Neuronal stem cell (in vitro differentiated cells): ENCODE measurements around the gene FAM53A.

Experiments used
- DNase-seq: peaks from one replicate; pipeline ENCODE4 v3.0.0-alpha.2; 2013; ENCODE audit warnings: low spot score
- H2AFZ ChIP-seq: one replicate; pipeline ENCODE4 v1.6.1; 2013; ENCODE audit warnings: mild to moderate bottlenecking, low read length, inconsistent platforms
- H2AK5ac ChIP-seq: 2 replicates; pipeline ENCODE4 v1.6.1; 2013; ENCODE audit warnings: low read depth, mild to moderate bottlenecking, inconsistent platforms, low read length, moderate library complexity, mixed read lengths
- H2BK120ac ChIP-seq: 2 replicates; pipeline ENCODE4 v1.6.1; 2013; ENCODE audit warnings: low read depth, mild to moderate bottlenecking, inconsistent platforms, low read length, moderate library complexity, mixed read lengths
- H2BK12ac ChIP-seq: one replicate; pipeline ENCODE4 v1.6.1; 2013; ENCODE audit warnings: low read length, inconsistent platforms
- H2BK15ac ChIP-seq: 2 replicates; pipeline ENCODE4 v1.6.1; 2013; ENCODE audit warnings: mild to moderate bottlenecking, low read length, inconsistent platforms, mixed read lengths
- H2BK5ac ChIP-seq: one replicate; pipeline ENCODE4 v1.6.1; 2013; ENCODE audit warnings: inconsistent platforms, mild to moderate bottlenecking, low read length, moderate library complexity
- H3K14ac ChIP-seq: one replicate; pipeline ENCODE4 v1.6.1; 2013; ENCODE audit warnings: low read length, inconsistent platforms
- H3K18ac ChIP-seq: 2 replicates; pipeline ENCODE4 v1.6.1; 2013; ENCODE audit warnings: low read length, inconsistent platforms
- H3K23ac ChIP-seq: 2 replicates; pipeline ENCODE4 v1.6.1; 2013; ENCODE audit warnings: low read depth, mild to moderate bottlenecking, mixed read lengths, low read length, inconsistent platforms; ENCODE audit not compliant: poor library complexity
- H3K27ac ChIP-seq: replicated peaks from 3 replicates; pipeline ENCODE4 v1.5.1; 2013; ENCODE audit warnings: low read length, inconsistent platforms
- H3K27me3 ChIP-seq, 3 experiments: 2 replicates each; pipeline ENCODE4 v1.6.1; 2013; ENCODE audit warnings: low read length in 3 of 3, mild to moderate bottlenecking in 2 of 3, inconsistent platforms in 1 of 3, low read depth in 1 of 3, mixed read lengths in 1 of 3, moderate library complexity in 1 of 3; ENCODE audit not compliant: control insufficient read depth in 3 of 3, insufficient read depth in 3 of 3
- H3K36me3 ChIP-seq, 2 donors: replicated peaks in 1 of 2; 2 replicates each; pipeline ENCODE4 v1.6.1; 2013; ENCODE audit warnings: low read length in 2 of 2; ENCODE audit not compliant: control insufficient read depth in 2 of 2, insufficient read depth in 2 of 2
- H3K4ac ChIP-seq: 2 replicates; pipeline ENCODE4 v1.6.1; 2013; ENCODE audit warnings: inconsistent platforms, mild to moderate bottlenecking, low read length, moderate library complexity
- H3K4me1 ChIP-seq, 2 donors: 1 replicate in 1 of 2; 2 replicates in 1 of 2; pipeline ENCODE4 v1.6.1; 2013; ENCODE audit warnings: low read length in 2 of 2, low read depth in 1 of 2; ENCODE audit not compliant: control insufficient read depth in 2 of 2, insufficient read depth in 1 of 2
- H3K4me2 ChIP-seq: one replicate; pipeline ENCODE4 v1.6.1; 2013; ENCODE audit warnings: mild to moderate bottlenecking, low read length, inconsistent platforms; ENCODE audit not compliant: insufficient read depth, poor library complexity, severe bottlenecking
- H3K4me3 ChIP-seq, 2 donors: 2 replicates each; pipeline ENCODE4 v1.5.1; 2013; ENCODE audit warnings: low read length in 2 of 2, mild to moderate bottlenecking in 2 of 2, inconsistent platforms in 1 of 2, moderate library complexity in 1 of 2
- H3K79me1 ChIP-seq: one replicate; pipeline ENCODE4 v1.6.1; 2013; ENCODE audit warnings: low read depth, mild to moderate bottlenecking, inconsistent platforms, low read length, moderate library complexity
- H3K9ac ChIP-seq: one replicate; pipeline ENCODE4 v1.6.1; 2013; ENCODE audit warnings: mild to moderate bottlenecking, low read depth, low read length, inconsistent platforms; ENCODE audit not compliant: poor library complexity
- H3K9me3 ChIP-seq, 2 donors: replicated peaks in 1 of 2; 2 replicates each; pipeline versions ENCODE3 to v1.6.1; 2013; ENCODE audit warnings: low read length in 2 of 2, mild to moderate bottlenecking in 2 of 2, inconsistent platforms in 1 of 2, low read depth in 1 of 2, mixed read lengths in 1 of 2, moderate library complexity in 1 of 2; ENCODE audit not compliant: control insufficient read depth in 2 of 2, insufficient read depth in 1 of 2
- H4K8ac ChIP-seq: one replicate; pipeline ENCODE4 v1.6.1; 2013; ENCODE audit warnings: low read depth, mild to moderate bottlenecking, inconsistent platforms, low read length, moderate library complexity
- H4K91ac ChIP-seq: one replicate; pipeline ENCODE4 v1.6.1; 2013; ENCODE audit warnings: low read length, low read depth, mild to moderate bottlenecking, inconsistent platforms; ENCODE audit not compliant: poor library complexity
- WGBS, 2 donors: extraction: QIAGEN DNeasy Blood & Tissue Kit; methylation state at CpG; one replicate each; pipeline ENCODE4 v1.1.7; 2013; ENCODE audit warnings: missing lambda C conversion rate in 2 of 2, mixed read lengths in 1 of 2; ENCODE audit not compliant: insufficient read length in 2 of 2, insufficient replicate concordance in 1 of 2; ENCODE audit errors: extremely low coverage in 2 of 2; 5-methylcytosine and 5-hydroxymethylcytosine counted together

FAM53A gene

GRCh38 chr4:1683261-1683735 lies 815 bp downstream of the FAM53A start:
- Histone ChIP-seq H3K4me2 (peak overlapping the region; percentile 85), H3K36me3 (no peaks in the 10 kb centered on the region), H3K9ac (no peak overlapping the region), H3K4ac (no peak overlapping the region), H2AFZ (peak overlapping the region; percentile 94), H3K4me3 (peak overlapping the region; percentile 46 to 79), H2BK12ac (no peak overlapping the region), H3K18ac (peak overlapping the region; percentile 93), H3K79me1 (peaks cover 3% of the 10 kb centered on the region), H3K27me3 (peaks cover 0 to 17% (median 14%) of the 10 kb centered on the region in 3 experiments), H2AK5ac (no peak overlapping the region), H3K9me3 (peaks cover 1 to 3% of the 10 kb centered on the region in 2 donors), H3K14ac (no peak overlapping the region), H4K8ac (no peak overlapping the region), H3K23ac (peak overlapping the region; percentile 94), H2BK120ac (no peak overlapping the region), H4K91ac (no peak overlapping the region), H3K4me1 (peaks cover 0 to 2% of the 10 kb centered on the region in 2 donors), H2BK5ac (no peak overlapping the region), H3K27ac (no peak overlapping the region), H2BK15ac (no peak overlapping the region)
- no CpG with 5 or more reads among the region's 13 CpGs for WGBS, 2 donors
- no peak for DNase-seq

DNA sequence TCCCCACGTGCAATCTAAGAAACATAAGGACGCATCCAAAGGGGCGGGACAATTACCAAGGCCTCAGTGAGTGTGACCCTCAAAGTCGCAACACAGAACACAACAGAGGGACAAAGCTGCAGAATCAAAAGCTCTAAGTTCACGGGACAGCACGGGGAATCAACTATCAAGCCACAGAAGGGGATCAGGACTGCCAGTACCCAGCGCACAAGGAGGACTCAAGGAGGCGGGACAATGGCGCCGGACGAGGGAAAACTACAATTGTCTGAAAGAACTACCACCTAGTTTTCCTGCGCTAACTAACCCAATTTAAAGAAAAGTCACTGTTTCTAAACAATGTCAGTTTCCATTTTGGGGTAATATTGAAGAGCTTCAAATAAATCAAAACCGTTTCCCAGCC lies 1.3 kb downstream of the FAM53A start:
- no peak overlapping the region for H3K9ac ChIP-seq
- no peak overlapping the region for H2BK15ac ChIP-seq
- H3K18ac ChIP-seq: no peak overlapping the region
- H3K4ac ChIP-seq: no peak overlapping the region
- H2BK120ac ChIP-seq: no peak overlapping the region
- no peak overlapping the region for H3K4me2 ChIP-seq
- peaks cover 1 to 3% of the 10 kb centered on the region in 2 donors for H3K9me3 ChIP-seq
- peaks cover 3% of the 10 kb centered on the region for H3K79me1 ChIP-seq
- no peak overlapping the region for H4K91ac ChIP-seq
- no peak overlapping the region for H3K27ac ChIP-seq
- no peak overlapping the region for H3K14ac ChIP-seq
- no peak overlapping the region for H2AK5ac ChIP-seq
- H2BK12ac ChIP-seq: no peak overlapping the region
- peaks cover 0 to 17% (median 14%) of the 10 kb centered on the region in 3 experiments for H3K27me3 ChIP-seq
- DNase-seq: no peak
- no peak overlapping the region for H4K8ac ChIP-seq
- peaks cover 0 to 2% of the 10 kb centered on the region in 2 donors for H3K4me1 ChIP-seq
- no peak overlapping the region for H3K23ac ChIP-seq
- WGBS, 2 donors: no CpG with 5 or more reads among the region's 13 CpGs
- H2BK5ac ChIP-seq: no peak overlapping the region
- no peaks in the 10 kb centered on the region for H3K36me3 ChIP-seq
- no peak overlapping the region for H3K4me3 ChIP-seq
- H2AFZ ChIP-seq: no peak overlapping the region

- no peak overlapping the region for H3K4me3 ChIP-seq
- no peak overlapping the region for H3K23ac ChIP-seq
- H3K18ac ChIP-seq: no peak overlapping the region
- no peak overlapping the region for H2BK5ac ChIP-seq
- peaks cover 0 to 33% (median 6%) of the 10 kb centered on the region in 3 experiments for H3K27me3 ChIP-seq
- no peaks in the 10 kb centered on the region for H3K36me3 ChIP-seq
- no peak overlapping the region for H4K8ac ChIP-seq
- no peak overlapping the region for H2BK12ac ChIP-seq
- H2BK120ac ChIP-seq: no peak overlapping the region
- H3K27ac ChIP-seq: no peak overlapping the region
- H2AFZ ChIP-seq: no peak overlapping the region
- H3K14ac ChIP-seq: no peak overlapping the region
- H3K9me3 ChIP-seq: peaks cover 0 to 3% of the 10 kb centered on the region in 2 donors
- no peak overlapping the region for H4K91ac ChIP-seq
- no peak for DNase-seq
- WGBS, 2 donors: no CpG with 5 or more reads among the region's 5 CpGs
- no peak overlapping the region for H3K4ac ChIP-seq
- peaks cover 6% of the 10 kb centered on the region for H3K79me1 ChIP-seq
- H3K9ac ChIP-seq: no peak overlapping the region
- no peak overlapping the region for H2AK5ac ChIP-seq
- no peak overlapping the region for H3K4me2 ChIP-seq
- no peak overlapping the region for H2BK15ac ChIP-seq
- H3K4me1 ChIP-seq: peaks cover 4 to 5% of the 10 kb centered on the region in 2 donors
Observed at GRCh38 chr4:1678244-1678643, 5.9 kb downstream of the FAM53A start.

DNA sequence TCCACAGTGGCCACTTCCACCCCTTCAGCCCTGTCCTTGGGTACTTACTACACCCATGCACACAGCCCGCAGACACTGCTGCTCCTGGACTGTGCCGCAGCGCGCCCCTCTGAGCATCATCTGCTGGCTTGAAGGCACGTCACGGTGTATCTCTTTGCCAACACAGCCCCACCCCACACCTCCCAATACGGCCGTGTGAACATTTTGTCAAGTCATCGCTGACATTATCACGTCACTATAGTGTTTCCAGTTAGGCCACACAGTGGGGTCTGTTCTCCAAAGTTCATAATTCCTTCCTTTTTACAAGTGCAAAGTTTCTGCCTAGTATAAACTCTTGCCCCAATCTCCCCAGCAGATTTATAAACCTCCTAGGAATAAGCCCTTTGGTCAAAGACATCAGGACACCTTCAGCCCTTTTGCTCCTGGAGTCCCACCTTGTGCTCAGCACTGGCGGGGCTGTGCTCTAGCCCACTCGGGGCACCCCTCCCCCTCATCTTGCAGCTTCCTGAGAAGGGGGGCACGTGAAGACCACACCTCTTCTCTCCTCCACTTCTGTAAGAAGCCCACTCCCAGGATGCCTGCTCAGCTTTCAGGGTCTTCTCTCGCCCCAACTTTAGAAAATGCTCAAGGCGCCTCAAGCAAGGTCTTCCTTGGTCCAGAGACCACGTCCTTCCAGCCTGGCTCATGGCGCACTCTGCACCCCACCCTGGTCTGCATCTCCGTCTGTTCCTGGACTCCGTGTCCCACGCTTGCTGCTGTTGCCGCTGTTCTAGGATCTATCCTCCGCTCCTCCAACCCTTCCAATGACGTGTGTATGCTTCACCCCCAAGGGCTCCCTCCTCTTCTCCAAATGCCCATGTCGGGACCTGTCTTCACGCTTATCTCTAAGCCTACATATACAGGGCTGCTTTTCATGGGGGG lies 7.2 kb downstream of the FAM53A start:
- no peaks in the 10 kb centered on the region for H3K36me3 ChIP-seq
- no peak overlapping the region for H3K9ac ChIP-seq
- H2BK15ac ChIP-seq: no peak overlapping the region
- H2BK12ac ChIP-seq: no peak overlapping the region
- peaks cover 6% of the 10 kb centered on the region for H3K79me1 ChIP-seq
- WGBS, 2 donors: no CpG with 5 or more reads among the region's 25 CpGs
- DNase-seq: no peak
- no peak overlapping the region for H2AK5ac ChIP-seq
- peak overlapping the region; percentile 1 for H3K23ac ChIP-seq
- H3K27me3 ChIP-seq: peaks cover 0 to 24% (median 0%) of the 10 kb centered on the region in 3 experiments
- no peak overlapping the region for H2BK5ac ChIP-seq
- peak overlapping the region; percentile 71 for H3K18ac ChIP-seq
- peaks cover 4 to 5% of the 10 kb centered on the region in 2 donors for H3K4me1 ChIP-seq
- H3K9me3 ChIP-seq: peaks cover 0 to 3% of the 10 kb centered on the region in 2 donors
- no peak overlapping the region for H3K27ac ChIP-seq
- H3K14ac ChIP-seq: peak overlapping the region; percentile 71
- no peak overlapping the region for H3K4me2 ChIP-seq
- H4K91ac ChIP-seq: no peak overlapping the region
- no peak overlapping the region for H2BK120ac ChIP-seq
- H3K4me3 ChIP-seq: no peak overlapping the region
- H2AFZ ChIP-seq: no peak overlapping the region
- H3K4ac ChIP-seq: no peak overlapping the region
- no peak overlapping the region for H4K8ac ChIP-seq
